Endothelial cell of umbilical vein (primary cell): ENCODE data around the gene ADH7. TPM values are rescaled to one million over a fixed set of nuclear protein-coding genes. Genes with fewer than 3 reads are reported as not detected.

Experiments used
- BruUV-seq: library from RNA; stranded (reverse); fragments of 400-500 nt; replicated peaks from 2 replicates; lab custom pipeline; 2021; lab: Mats Ljungman, UMichigan
- CTCF ChIA-PET: fragments of 300-600, 350-600 bp; sonication (Branson Sonifier 250); formaldehyde crosslinking; loops from one replicate; lab custom pipeline; 2021; ENCODE audit warnings: antibody characterized with exemption, inconsistent platforms; lab: Charles Lee
- POLR2A ChIA-PET: fragments of 300-600, 350-600 bp; sonication (Branson Sonifier 250); formaldehyde crosslinking; loops from one replicate; lab custom pipeline; 2021; ENCODE audit warnings: antibody characterized with exemption, inconsistent platforms; lab: Charles Lee
- DNase-seq: peaks from one replicate; pipeline ENCODE4 v3.0.0-alpha.2; 2011; ENCODE audit warnings: low read depth, low spot score
- FAIRE-seq: peaks from 2 replicates; lab custom pipeline; 2011; peaks lifted over from hg19 to GRCh38; lab: Jason Lieb, UNC
- H2AFZ ChIP-seq: 2 replicates; pipeline ENCODE4 v1.6.0; 2012; ENCODE audit warnings: low read depth, low read length, control low read depth, inconsistent platforms
- H3K27ac ChIP-seq: 2 replicates; pipeline ENCODE4 v1.5.1; 2011; ENCODE audit warnings: low read depth, mild to moderate bottlenecking, control low read depth, low read length, moderate library complexity; ENCODE audit not compliant: insufficient read depth
- H3K27me3 ChIP-seq, 2 experiments: 2 replicates each; pipeline versions ENCODE4 v1.6.0 to v1.6.1; 2011; ENCODE audit warnings: low read length in 2 of 2, mixed read lengths in 1 of 2; ENCODE audit not compliant: control insufficient read depth in 2 of 2, insufficient read depth in 2 of 2
- H3K36me3 ChIP-seq, 2 experiments: 2 replicates in 1 of 2; 3 replicates in 1 of 2; pipeline ENCODE4 v1.5.1; 2011; ENCODE audit warnings: low read length in 2 of 2, mild to moderate bottlenecking in 1 of 2, moderate library complexity in 1 of 2; ENCODE audit not compliant: control insufficient read depth in 2 of 2, insufficient read depth in 2 of 2; ENCODE audit errors: extremely low read depth in 1 of 2
- H3K4me1 ChIP-seq: 3 replicates; pipeline ENCODE4 v1.5.1; 2011; ENCODE audit warnings: mild to moderate bottlenecking, low read length; ENCODE audit not compliant: control insufficient read depth, insufficient read depth; ENCODE audit errors: extremely low read depth
- H3K4me2 ChIP-seq: 2 replicates; pipeline ENCODE4 v1.6.1; 2011; ENCODE audit warnings: low read length, control low read depth, mixed read lengths; ENCODE audit not compliant: insufficient read depth
- H3K4me3 ChIP-seq, 3 experiments: fragments of 200-600 bp in 1 of 3; sonication (generic), shearing (Covaris generic) in 1 of 3; replicated peaks in 1 of 3; 2 replicates each; pipeline ENCODE4 v1.5.1; 2011 to 2016; ENCODE audit warnings: control low read depth in 3 of 3, low read length in 3 of 3, mild to moderate bottlenecking in 2 of 3, inconsistent platforms in 1 of 3, low read depth in 1 of 3, moderate library complexity in 1 of 3; ENCODE audit not compliant: insufficient read depth in 1 of 3
- H3K79me2 ChIP-seq: 2 replicates; pipeline ENCODE4 v1.6.0; 2012; ENCODE audit warnings: low read length, inconsistent platforms; ENCODE audit not compliant: control insufficient read depth, insufficient read depth
- H3K9ac ChIP-seq: replicated peaks from 2 replicates; pipeline ENCODE3; 2011; ENCODE audit warnings: low read length, control low read depth; ENCODE audit not compliant: insufficient read depth; ENCODE audit errors: extremely low read depth
- H3K9me1 ChIP-seq: replicated peaks from 3 replicates; pipeline ENCODE4 v1.6.0; 2011; ENCODE audit warnings: mild to moderate bottlenecking, low read length; ENCODE audit not compliant: control insufficient read depth, insufficient read depth; ENCODE audit errors: extremely low read depth
- H3K9me3 ChIP-seq: replicated peaks from 2 replicates; pipeline ENCODE4 v1.5.1; 2012; ENCODE audit warnings: low read length, inconsistent platforms; ENCODE audit not compliant: control insufficient read depth, insufficient read depth
- H4K20me1 ChIP-seq: replicated peaks from 2 replicates; pipeline ENCODE3; 2011; ENCODE audit warnings: mild to moderate bottlenecking, low read length; ENCODE audit not compliant: control insufficient read depth, insufficient read depth; ENCODE audit errors: extremely low read depth
- CTCF ChIP-seq, 2 donors: IDR thresholded peaks; 1 replicate in 1 of 2; 2 replicates in 1 of 2; pipeline ENCODE4 v1.5.1; 2011; ENCODE audit warnings: low read length in 2 of 2, mild to moderate bottlenecking in 2 of 2, moderate library complexity in 2 of 2, control low read depth in 1 of 2, inconsistent platforms in 1 of 2, low read depth in 1 of 2; ENCODE audit not compliant: insufficient read depth in 1 of 2; ENCODE audit errors: extremely low read depth in 1 of 2
- EZH2 ChIP-seq: IDR thresholded peaks from 2 replicates; pipeline ENCODE4 v1.6.1; 2012; ENCODE audit warnings: borderline replicate concordance, low read depth, mild to moderate bottlenecking, moderate library complexity, low read length, inconsistent platforms; ENCODE audit not compliant: severe bottlenecking
- FOS ChIP-seq: IDR thresholded peaks from 2 replicates; pipeline ENCODE4 v1.6.1; 2011; ENCODE audit warnings: mild to moderate bottlenecking, low read length, moderate library complexity, borderline replicate concordance; ENCODE audit not compliant: insufficient read depth
- GATA2 ChIP-seq: IDR thresholded peaks from 2 replicates; pipeline ENCODE4 v1.7.0; 2011; ENCODE audit warnings: low read depth, mild to moderate bottlenecking, moderate library complexity, mixed read lengths, low read length; ENCODE audit not compliant: insufficient read length, insufficient read depth
- JUN ChIP-seq: IDR thresholded peaks from 2 replicates; pipeline ENCODE4 v1.6.1; 2011; ENCODE audit warnings: borderline replicate concordance, low read depth; ENCODE audit not compliant: insufficient read length, insufficient read depth
- MAX ChIP-seq: IDR thresholded peaks from 2 replicates; pipeline ENCODE4 v1.6.1; 2011; ENCODE audit not compliant: insufficient read depth, insufficient read length
- MYC ChIP-seq: IDR thresholded peaks from one replicate; pipeline ENCODE4 v1.6.1; 2011; ENCODE audit warnings: mild to moderate bottlenecking, low read depth, low read length
- POLR2A ChIP-seq: IDR thresholded peaks from 2 replicates; pipeline ENCODE4 v1.6.1; 2012; ENCODE audit warnings: low read depth, mild to moderate bottlenecking, control low read depth, low read length
- POLR2AphosphoS5 ChIP-seq: IDR thresholded peaks from 2 replicates; pipeline ENCODE4 v1.6.1; 2012; ENCODE audit warnings: low read depth, mild to moderate bottlenecking, control low read depth, low read length, moderate library complexity; ENCODE audit not compliant: insufficient read depth
- dilution Hi-C: fragments of 300-500 bp; cut with MboI; formaldehyde crosslinking; loops from one replicate; pipeline ENCODE4 v1.15.0; 2019; ENCODE audit warnings: low sequenced_read_pairs; ENCODE audit not compliant: extremely low pct_ligation_motif_present
- intact Hi-C: fragments of 100-400 bp; cut with micrococcal nuclease; formaldehyde crosslinking; loops from one replicate; pipeline ENCODE4 v1.10.0; 2022
- polyA plus RNA-seq, 4 experiments: library from polyadenylated mRNA; depleted of rRNA in 3 of 4; stranded (reverse) in 3 of 4; unstranded in 1 of 4; fragments of >200 nt; gene quantifications; 2 replicates each; pipeline versions ENCODE4 v1.2.1 to v1.2.3, GENCODE V29; 2011 to 2012; ENCODE audit warnings: missing spikeins in 1 of 4
- total RNA-seq: library from RNA; stranded (reverse); gene quantifications from 2 replicates; pipeline ENCODE4 v1.2.3, GENCODE V29; 2021

ADH7 gene
- total and polyA plus RNA-seq, 2 donors (not counting 3 experiments of a cell fraction or from before 2014, with no cell fraction given), result not detected

- no TSS peak for BruUV-seq
- H3K9ac ChIP-seq, result no peak overlapping the region
- H3K4me2 ChIP-seq, result no peak overlapping the region
- H3K27me3 ChIP-seq, result peaks cover 0 to 9% of the 10 kb centered on the region in 2 experiments
- dilution Hi-C loops, result no loop called here
- no peaks in the 10 kb centered on the region for H3K9me1 ChIP-seq
- no peak for TF ChIP-seq POLR2A
- no peak for TF ChIP-seq JUN
- TF ChIP-seq GATA2, result no peak
- TF ChIP-seq POLR2AphosphoS5, result no peak
- no peak for TF ChIP-seq FOS
- no peak for TF ChIP-seq MAX
- TF ChIP-seq MYC, result no peak
- TF ChIP-seq EZH2, result no peak
- TF ChIP-seq CTCF (IDR thresholded peaks at IDR 0.05; ENCODE audit: extremely low read depth in 1 of 2, insufficient read depth in 1 of 2, low read depth in 1 of 2, low read length in 2 of 2), result no peak
- no peaks in the 10 kb centered on the region for H3K9me3 ChIP-seq
- intact Hi-C loops, result loop anchor here (5.0 to 10.0 kb wide), 3 partner anchors 345 to 1472 kb away; no protein-coding TSS in a partner anchor
- no peak overlapping the region for H2AFZ ChIP-seq
- H3K4me3 ChIP-seq, result no peak overlapping the region
- DNase-seq, result no peak
- no peaks in the 10 kb centered on the region for H3K36me3 ChIP-seq
- H3K27ac ChIP-seq, result no peak overlapping the region
- no peaks in the 10 kb centered on the region for H3K79me2 ChIP-seq
- ChIA-PET POLR2A (no interaction called here), CTCF (no interaction called here)
- H3K4me1 ChIP-seq, result no peaks in the 10 kb centered on the region
- H4K20me1 ChIP-seq, result no peaks in the 10 kb centered on the region
- FAIRE-seq, result no peak
These were observed 24.5 kb upstream of the ADH7 start for GRCh38 chr4:99459546-99460042.
